Measurements from ENCODE around the gene SLC44A1. TPM values are rescaled to one million over a fixed set of nuclear protein-coding genes. Genes with fewer than 3 reads are reported as not detected.
A peak's percentile ranks its signal among the peaks of the same experiment; 100 is the strongest.
"Not testable (repeated sequence)": the region's sequence is repeated elsewhere in the genome, so short reads cannot be mapped to it uniquely, and the experiment has no call there.

SLC44A1 gene
- total RNA-seq, 1 experiment from 2014 or later = 32.0 TPM

DNA sequence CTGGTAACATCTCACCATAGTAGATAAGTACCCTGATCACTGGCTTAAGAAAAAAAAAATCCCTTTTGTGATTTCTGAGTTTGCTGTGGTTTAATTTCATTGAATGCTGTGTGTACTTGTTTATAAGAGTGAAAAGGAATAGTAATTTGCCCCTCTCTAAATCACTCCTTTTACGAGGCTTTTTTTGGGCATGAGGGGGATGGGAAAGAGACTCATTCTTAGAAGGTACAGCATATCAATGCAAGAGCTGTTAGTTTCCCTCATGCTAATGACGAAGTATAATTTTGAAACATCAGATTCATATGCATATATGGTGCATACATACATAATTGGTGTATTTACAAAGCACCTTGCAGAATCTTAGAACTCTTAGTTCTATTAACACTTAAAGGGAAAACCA lies 2.4 kb upstream of the SLC44A1 start:
- no peak for DNase-seq (ENCODE audit: low read depth)

DNA sequence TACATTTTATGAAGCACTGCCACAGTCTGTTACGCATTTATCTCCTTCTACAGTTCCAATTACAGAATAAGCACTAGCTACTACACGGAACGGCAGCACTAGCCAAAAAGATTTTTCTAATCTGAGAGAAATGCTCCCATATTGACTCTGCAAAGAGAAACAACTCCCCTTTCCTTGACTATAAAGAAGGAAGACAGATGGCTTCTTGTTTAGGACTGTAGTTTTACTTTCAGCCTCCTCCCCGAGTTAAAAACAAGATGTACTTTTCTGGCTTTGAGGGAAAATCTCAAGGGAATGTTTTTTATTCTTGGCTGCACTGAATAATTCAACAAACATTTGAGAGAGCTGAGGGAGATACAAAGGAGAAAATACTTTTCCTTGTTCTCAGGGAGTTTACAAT lies 1.9 kb upstream of the SLC44A1 start:
- peak; percentile 59 for DNase-seq (ENCODE audit: low read depth)

GRCh38 chr9:105243015-105243686 lies 1.3 kb upstream of the SLC44A1 start:
- DNase-seq (ENCODE audit: low read depth) = no peak

DNA sequence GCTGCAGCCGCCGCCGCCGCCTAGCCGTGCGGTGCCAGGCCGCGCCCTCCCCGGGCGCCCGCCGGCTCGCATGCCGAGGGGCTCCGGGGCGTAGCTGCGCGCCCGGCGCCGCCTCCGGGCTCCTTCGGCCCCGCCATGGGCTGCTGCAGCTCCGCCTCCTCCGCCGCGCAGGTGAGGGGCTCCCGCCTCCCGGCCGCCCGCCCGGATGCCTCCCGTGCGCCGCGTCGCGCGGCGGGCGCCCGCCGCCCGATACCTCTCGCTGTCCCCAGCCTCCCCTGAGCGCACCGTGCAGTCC lies 230 bp downstream of the SLC44A1 start:
- no peak for DNase-seq (ENCODE audit: low read depth)

- peak; percentile 44 for DNase-seq (ENCODE audit: low read depth)
Measured at GRCh38 chr9:105245029-105245890, 809 bp downstream of the SLC44A1 start.

DNA sequence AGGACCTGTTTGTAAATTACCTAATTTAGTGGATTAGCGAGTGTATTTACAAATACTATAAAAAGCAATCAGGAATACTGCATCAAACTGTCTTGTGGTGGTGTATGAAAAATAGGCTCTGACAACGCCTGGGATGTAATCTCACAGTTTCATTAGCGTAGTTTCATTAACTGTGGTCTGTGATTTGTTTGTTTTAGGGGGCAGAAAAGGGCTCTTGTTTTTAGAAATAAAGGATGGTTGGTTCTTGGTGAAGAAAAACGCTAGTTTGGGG lies 1.4 kb downstream of the SLC44A1 start:
- DNase-seq (ENCODE audit: low read depth) = no peak

GRCh38 chr9:105246656-105247173 lies 2.3 kb downstream of the SLC44A1 start:
- DNase-seq (ENCODE audit: low read depth) = no peak

DNA sequence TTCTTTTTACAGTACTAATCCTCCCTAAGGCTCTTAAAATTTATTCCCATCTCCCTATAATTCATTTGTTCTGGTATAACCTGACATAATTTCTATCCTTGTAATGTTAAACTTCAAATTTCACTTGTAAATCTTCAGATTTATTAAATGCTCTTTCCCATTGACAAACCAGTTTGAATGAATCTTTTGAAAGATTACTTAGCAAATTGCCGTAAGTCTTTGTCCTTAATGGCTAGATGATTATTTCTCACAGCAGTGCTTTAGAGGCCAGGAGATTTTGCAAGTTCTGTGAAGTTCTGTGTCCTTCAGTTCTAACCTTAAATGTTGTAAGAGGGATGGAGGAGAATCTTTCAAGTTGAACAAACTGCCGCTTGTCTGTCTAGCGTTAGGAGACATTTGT lies 4.2 kb downstream of the SLC44A1 start:
- DNase-seq (ENCODE audit: low read depth) = no peak

- no peak for DNase-seq (ENCODE audit: low read depth)
Measured at GRCh38 chr9:105251133-105251532, 6.7 kb downstream of the SLC44A1 start.

DNA sequence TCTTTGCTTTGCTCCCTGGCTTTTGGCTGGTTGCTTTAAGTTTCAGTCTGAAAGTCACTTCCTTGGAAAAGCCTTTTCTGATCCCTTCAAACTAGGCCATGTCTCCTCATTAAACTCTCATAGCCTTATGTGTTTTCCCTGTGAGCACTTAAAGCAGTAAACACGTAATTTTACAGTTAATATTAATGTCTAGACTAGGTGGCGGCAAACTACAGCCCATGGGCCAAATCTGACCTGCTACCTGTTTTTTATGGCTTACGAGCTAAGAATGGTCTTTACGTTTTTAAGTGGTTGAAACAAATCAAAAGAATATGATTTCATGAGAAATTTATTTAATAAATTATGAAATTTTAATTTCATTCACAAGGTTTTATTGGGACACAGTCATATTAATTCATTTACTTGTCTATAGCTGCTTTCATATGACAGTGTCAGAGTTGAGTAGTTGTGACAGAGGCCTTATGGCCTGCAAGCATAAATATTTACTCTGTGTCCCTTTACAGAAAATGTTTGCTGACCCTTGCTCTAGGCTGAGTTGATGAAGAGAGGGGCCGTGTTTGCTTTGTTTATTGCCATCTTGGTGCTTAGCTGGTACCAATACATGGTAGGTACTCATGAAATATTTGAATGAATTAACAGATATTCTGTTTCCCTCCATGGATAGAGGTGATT lies 7.4 kb downstream of the SLC44A1 start:
- DNase-seq (ENCODE audit: low read depth) = no peak

- DNase-seq (ENCODE audit: low read depth) = no peak
Measured at GRCh38 chr9:105252405-105252756, 7.9 kb downstream of the SLC44A1 start.

GRCh38 chr9:105254226-105254625 lies 9.8 kb downstream of the SLC44A1 start:
- DNase-seq (ENCODE audit: low read depth) = no peak

DNA sequence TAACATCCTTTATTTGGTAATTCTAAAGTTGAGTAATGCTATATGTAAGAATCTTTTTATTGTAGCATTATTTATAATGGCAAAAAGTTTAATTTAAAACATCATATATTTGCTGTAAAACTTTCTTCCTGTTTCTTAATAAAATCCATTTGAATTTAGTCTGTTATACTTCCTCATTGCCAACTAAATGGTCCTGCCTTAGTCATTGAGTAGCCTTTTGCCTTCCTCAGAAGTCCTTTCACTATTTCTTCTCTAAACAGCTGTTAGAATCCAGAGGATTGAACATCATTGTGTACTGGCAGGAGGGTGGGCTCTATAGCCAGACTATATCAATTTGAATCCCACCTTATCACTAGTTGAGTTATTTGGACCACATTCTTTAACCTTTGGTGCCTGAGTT lies 11.0 kb downstream of the SLC44A1 start:
- no peak for DNase-seq (ENCODE audit: low read depth)

GRCh38 chr9:105256569-105256968 lies 12.1 kb downstream of the SLC44A1 start:
- not testable (repeated sequence) for DNase-seq (ENCODE audit: low read depth)

GRCh38 chr9:105257809-105258208 lies 13.4 kb downstream of the SLC44A1 start:
- no peak for DNase-seq (ENCODE audit: low read depth)

- no peak for DNase-seq (ENCODE audit: low read depth)
Measured at GRCh38 chr9:105258225-105258737, 13.8 kb downstream of the SLC44A1 start.

GRCh38 chr9:105259274-105259673 lies 14.8 kb downstream of the SLC44A1 start:
- DNase-seq (ENCODE audit: low read depth) = peak; percentile 10

- DNase-seq (ENCODE audit: low read depth) = no peak
Measured at GRCh38 chr9:105259731-105260612, 15.5 kb downstream of the SLC44A1 start.

DNA sequence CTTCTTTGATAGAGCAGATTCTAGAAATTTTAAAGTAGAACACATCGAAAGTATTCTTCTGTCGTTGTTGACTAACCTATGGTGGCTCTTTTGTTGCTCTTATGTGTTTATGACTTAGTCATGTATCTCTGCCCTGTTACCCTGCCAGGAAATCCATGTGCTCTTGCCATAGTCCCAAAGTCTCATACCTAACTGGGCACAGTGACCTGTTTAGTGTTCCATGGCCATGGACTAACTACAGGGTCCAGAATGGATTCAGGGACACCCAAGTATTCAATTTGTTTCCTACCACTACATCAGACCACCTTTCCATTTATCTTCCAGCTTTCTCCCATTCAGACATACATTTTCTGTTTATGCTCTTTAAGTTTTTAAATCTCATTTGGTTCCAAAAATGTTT lies 18.0 kb downstream of the SLC44A1 start:
- no peak for DNase-seq (ENCODE audit: low read depth)

DNA sequence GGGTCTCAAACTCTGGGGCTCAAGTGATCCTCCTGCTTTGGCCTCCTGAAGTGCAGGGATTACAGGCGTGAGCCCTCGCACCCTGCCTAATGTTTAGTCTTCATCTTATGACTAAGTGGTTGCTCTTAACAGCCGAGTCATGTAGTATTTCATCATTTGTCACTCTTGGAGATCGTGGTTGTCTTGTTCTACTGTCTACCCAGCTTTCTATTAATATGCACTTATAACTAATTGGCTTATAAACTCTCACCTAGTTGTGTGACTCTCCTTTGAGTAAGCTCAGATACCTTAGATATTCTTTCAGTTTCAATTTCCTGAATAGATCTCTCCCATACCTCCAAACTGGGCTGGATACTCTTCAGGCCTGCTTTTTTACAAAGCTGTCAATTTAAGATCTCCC lies 19.9 kb downstream of the SLC44A1 start:
- DNase-seq (ENCODE audit: low read depth) = peak; percentile 41

DNA sequence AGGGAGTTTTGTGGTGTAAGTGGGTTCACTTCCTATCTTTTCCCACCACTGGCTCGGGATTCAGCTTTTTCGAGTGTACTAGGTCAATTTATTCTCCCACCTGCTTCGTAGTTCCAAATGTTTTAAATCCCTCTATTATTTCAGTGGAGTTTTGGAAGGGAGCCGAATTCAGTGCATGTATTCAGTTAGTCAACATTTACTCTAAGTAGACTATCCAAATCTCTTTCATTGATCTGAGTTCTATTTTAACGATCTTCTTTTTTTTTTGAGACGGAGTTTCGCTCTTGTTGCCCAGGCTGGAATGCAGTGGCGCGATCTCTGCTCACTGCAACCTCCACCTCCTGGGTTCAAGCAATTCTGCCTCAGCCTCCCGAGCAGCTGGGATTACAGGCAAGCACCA lies 23.8 kb downstream of the SLC44A1 start:
- DNase-seq (ENCODE audit: low read depth) = not testable (repeated sequence)

- peak; percentile 77 for DNase-seq (ENCODE audit: low read depth)
Measured at GRCh38 chr9:105269593-105269992, 25.1 kb downstream of the SLC44A1 start.
